ENCODE data around the gene GDI2. TPM values are rescaled to one million over a fixed set of nuclear protein-coding genes. Genes with fewer than 3 reads are reported as not detected.
A peak's percentile ranks its signal among the peaks of the same experiment; 100 is the strongest.
"Not testable (repeated sequence)": the region's sequence is repeated elsewhere in the genome, so short reads cannot be mapped to it uniquely, and the experiment has no call there.

Gene GDI2
- total RNA-seq, 1 experiment from 2014 or later: 210 TPM

GRCh38 chr10:5828725-5829124, 15.5 kb upstream of the GDI2 start:
- DNase-seq (ENCODE audit: low read depth): no peak

- DNase-seq (ENCODE audit: low read depth): no peak
Measured at GRCh38 chr10:5827841-5828240, 14.6 kb upstream of the GDI2 start.

GRCh38 chr10:5826511-5826910, 13.3 kb upstream of the GDI2 start:
- not testable (repeated sequence) for DNase-seq (ENCODE audit: low read depth)

- DNase-seq (ENCODE audit: low read depth): no peak
Measured at GRCh38 chr10:5818894-5819293, 5.7 kb upstream of the GDI2 start.

GRCh38 chr10:5818048-5818331, 4.8 kb upstream of the GDI2 start:
- DNase-seq (ENCODE audit: low read depth): no peak

- no peak for DNase-seq (ENCODE audit: low read depth)
Measured at GRCh38 chr10:5817322-5818047, 4.3 kb upstream of the GDI2 start.

GRCh38 chr10:5816170-5816569, 2.9 kb upstream of the GDI2 start:
- no peak for DNase-seq (ENCODE audit: low read depth)

GRCh38 chr10:5814110-5815107, 1.2 kb upstream of the GDI2 start:
- no peak for DNase-seq (ENCODE audit: low read depth)

GRCh38 chr10:5813091-5813340, 218 bp downstream of the GDI2 start:
- DNase-seq (ENCODE audit: low read depth): no peak

- DNase-seq (ENCODE audit: low read depth): peak; percentile 15
Measured at GRCh38 chr10:5812283-5813090, 747 bp downstream of the GDI2 start.

- peak; percentile 49 for DNase-seq (ENCODE audit: low read depth)
Measured at GRCh38 chr10:5811387-5811821, 1.8 kb downstream of the GDI2 start.

- DNase-seq (ENCODE audit: low read depth): no peak
Measured at GRCh38 chr10:5810225-5810624, 3.0 kb downstream of the GDI2 start.

- no peak for DNase-seq (ENCODE audit: low read depth)
Measured at GRCh38 chr10:5809527-5810154, 3.6 kb downstream of the GDI2 start.

GRCh38 chr10:5808783-5809392, 4.3 kb downstream of the GDI2 start:
- DNase-seq (ENCODE audit: low read depth): not testable (repeated sequence)

- DNase-seq (ENCODE audit: low read depth): no peak
Measured at GRCh38 chr10:5806745-5807144, 6.5 kb downstream of the GDI2 start.

- DNase-seq (ENCODE audit: low read depth): no peak
Measured at GRCh38 chr10:5805711-5806110, 7.5 kb downstream of the GDI2 start.

- DNase-seq (ENCODE audit: low read depth): no peak
Measured at GRCh38 chr10:5805260-5805659, 8.0 kb downstream of the GDI2 start.

GRCh38 chr10:5804386-5804785, 8.8 kb downstream of the GDI2 start:
- DNase-seq (ENCODE audit: low read depth): no peak

- DNase-seq (ENCODE audit: low read depth): no peak
Measured at GRCh38 chr10:5800782-5801181, 12.5 kb downstream of the GDI2 start.

- no peak for DNase-seq (ENCODE audit: low read depth)
Measured at GRCh38 chr10:5794236-5794635, 19.0 kb downstream of the GDI2 start.

GRCh38 chr10:5789626-5790025, 23.6 kb downstream of the GDI2 start:
- no peak for DNase-seq (ENCODE audit: low read depth)

GRCh38 chr10:5788969-5789368, 24.3 kb downstream of the GDI2 start:
- DNase-seq (ENCODE audit: low read depth): no peak
